Neutrophil (primary cell): Measurements from ENCODE around the gene NKAIN4.
A peak's percentile ranks its signal among the peaks of the same experiment; 100 is the strongest.

Experiments used
- H3K27ac ChIP-seq: fragments of 200-600 bp; sonication (generic); 2 replicates; pipeline ENCODE4 v1.5.1; 2016; ENCODE audit warnings: mild to moderate bottlenecking, moderate library complexity
- H3K27me3 ChIP-seq: fragments of 200-600 bp; sonication (generic); 2 replicates; pipeline ENCODE4 v1.6.0; 2016; ENCODE audit warnings: mild to moderate bottlenecking
- H3K36me3 ChIP-seq: fragments of 200-600 bp; sonication (generic); 2 replicates; pipeline ENCODE4 v1.5.1; 2017
- H3K4me1 ChIP-seq, 2 experiments: fragments of 200-600 bp in 1 of 2; sonication (generic) in 1 of 2; 1 replicate in 1 of 2; 2 replicates in 1 of 2; pipeline versions ENCODE4 v1.5.1 to v1.6.1; 2013 to 2016; ENCODE audit warnings: low read depth in 1 of 2, low read length in 1 of 2, mild to moderate bottlenecking in 1 of 2, moderate library complexity in 1 of 2; ENCODE audit not compliant: control insufficient read depth in 1 of 2, insufficient read depth in 1 of 2
- H3K4me3 ChIP-seq, 2 experiments: fragments of 200-600 bp in 1 of 2; sonication (generic) in 1 of 2; 1 replicate in 1 of 2; 2 replicates in 1 of 2; pipeline ENCODE4 v1.5.1; 2013 to 2016; ENCODE audit warnings: low read depth in 1 of 2, low read length in 1 of 2, mild to moderate bottlenecking in 1 of 2, moderate library complexity in 1 of 2
- H3K9me3 ChIP-seq: fragments of 200-600 bp; sonication (generic); 2 replicates; pipeline ENCODE4 v1.5.1; 2016
- TF ChIP-seq, protein P1 (sequence below): fragments of 200-600 bp; sonication (generic); IDR thresholded peaks from 2 replicates; pipeline ENCODE4 v1.5.1; 2016; ENCODE audit warnings: antibody characterized with exemption

The NKAIN4 gene

DNA sequence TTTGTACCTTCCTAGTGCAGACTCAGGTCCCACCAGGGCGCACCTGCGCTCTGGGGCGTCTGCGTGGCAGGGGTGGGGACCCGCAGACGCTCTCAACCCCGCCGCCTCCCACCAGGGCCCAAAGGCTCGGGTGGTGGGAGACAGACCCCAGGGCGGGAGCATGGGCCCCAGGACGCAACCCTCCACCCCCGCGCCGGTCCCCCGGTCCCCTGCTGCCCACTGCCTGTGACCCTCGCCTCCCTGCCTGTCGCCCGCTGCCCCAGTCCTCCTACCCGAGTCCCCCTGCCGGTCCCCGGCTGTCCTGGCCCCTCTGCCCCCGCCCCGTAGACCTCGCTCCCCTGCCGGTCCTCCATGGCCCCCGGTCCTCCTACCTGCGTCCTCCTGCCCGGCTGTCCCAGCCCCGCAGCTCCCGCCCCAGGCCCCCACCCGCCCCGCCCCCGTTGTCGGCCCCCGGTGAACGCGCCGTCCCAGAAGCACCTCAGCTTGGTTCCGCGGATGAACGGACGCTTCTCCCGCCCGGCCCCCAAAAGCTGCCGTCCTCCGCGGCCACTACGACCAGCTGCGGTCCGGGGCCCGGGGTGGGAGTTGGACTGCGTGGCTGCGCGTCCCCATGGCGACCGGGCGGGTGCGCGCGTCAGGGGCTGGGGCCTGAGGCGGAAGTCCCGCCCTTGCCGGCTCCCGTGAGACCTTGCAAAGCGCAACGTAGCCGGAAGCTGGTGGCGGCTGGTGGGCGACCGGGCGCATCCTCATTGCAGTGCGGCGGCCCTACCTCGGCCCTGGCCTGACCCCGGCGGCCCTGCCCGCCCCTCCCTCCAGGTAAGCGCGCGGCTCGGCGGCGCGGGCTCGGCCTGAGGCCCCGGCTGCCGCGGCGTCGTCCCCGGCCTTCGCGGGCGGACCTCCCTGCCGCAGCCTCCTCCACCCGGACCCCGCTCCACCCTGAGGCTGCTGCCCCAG lies 18.1 kb upstream of the NKAIN4 start, which contains the start of gene ARFGAP1:
TSS of gene ARFGAP1 (plus strand) at position 709 of the 954 bp plus-strand sequence. CDS start 2,768 bp downstream, outside the sequence.
- H3K27me3 ChIP-seq = peaks cover 38% of the 10 kb centered on the region
- peak within 1 kb of the TSS; percentile 79 to 83 for H3K4me3 ChIP-seq
- TF ChIP-seq, protein P1, sequence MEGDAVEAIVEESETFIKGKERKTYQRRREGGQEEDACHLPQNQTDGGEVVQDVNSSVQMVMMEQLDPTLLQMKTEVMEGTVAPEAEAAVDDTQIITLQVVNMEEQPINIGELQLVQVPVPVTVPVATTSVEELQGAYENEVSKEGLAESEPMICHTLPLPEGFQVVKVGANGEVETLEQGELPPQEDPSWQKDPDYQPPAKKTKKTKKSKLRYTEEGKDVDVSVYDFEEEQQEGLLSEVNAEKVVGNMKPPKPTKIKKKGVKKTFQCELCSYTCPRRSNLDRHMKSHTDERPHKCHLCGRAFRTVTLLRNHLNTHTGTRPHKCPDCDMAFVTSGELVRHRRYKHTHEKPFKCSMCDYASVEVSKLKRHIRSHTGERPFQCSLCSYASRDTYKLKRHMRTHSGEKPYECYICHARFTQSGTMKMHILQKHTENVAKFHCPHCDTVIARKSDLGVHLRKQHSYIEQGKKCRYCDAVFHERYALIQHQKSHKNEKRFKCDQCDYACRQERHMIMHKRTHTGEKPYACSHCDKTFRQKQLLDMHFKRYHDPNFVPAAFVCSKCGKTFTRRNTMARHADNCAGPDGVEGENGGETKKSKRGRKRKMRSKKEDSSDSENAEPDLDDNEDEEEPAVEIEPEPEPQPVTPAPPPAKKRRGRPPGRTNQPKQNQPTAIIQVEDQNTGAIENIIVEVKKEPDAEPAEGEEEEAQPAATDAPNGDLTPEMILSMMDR = peak; percentile 16
- peak within 1 kb of the TSS; percentile 61 for H3K27ac ChIP-seq
- peaks cover 16% of the 10 kb centered on the region for H3K36me3 ChIP-seq
- no peaks in the 10 kb centered on the region for H3K9me3 ChIP-seq
- peaks cover 15 to 16% of the 10 kb centered on the region in 2 experiments for H3K4me1 ChIP-seq

DNA sequence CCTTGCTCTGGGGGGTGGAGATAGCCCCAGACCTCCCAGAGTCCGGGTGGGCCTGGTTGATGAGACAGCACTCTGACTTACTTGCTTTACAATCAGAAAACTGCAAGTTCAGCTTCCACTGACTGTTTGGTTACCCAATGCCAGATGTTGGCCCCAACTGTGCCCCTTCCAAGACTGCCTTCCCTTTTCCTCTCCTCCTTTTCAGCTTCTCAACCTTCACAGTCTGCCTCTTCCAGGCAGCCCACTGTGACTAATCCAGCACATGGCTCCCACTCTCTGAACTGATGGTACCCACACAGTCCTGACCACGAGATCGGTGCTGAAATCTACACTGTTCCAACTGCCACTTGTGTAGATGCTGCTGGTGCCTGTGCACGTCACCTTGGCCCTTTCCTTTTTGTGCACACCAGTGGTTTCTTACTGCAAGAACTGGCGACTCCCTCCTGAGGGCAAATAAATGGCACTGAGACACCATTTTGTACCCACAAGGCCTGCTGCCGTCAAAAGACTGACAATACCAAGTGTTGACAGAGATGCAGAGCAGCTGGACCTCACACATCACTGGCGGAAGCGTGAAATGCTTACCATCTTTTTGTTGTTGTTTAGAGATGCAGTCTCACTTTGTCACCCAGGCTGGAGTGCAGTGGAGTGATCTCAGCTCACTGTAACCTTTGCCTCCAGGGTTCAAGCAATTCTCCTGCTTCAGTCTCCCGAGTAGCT lies 16.5 kb upstream of the NKAIN4 start:
- no peak overlapping the region for H3K4me3 ChIP-seq
- H3K27ac ChIP-seq = no peak overlapping the region
- peaks cover 15 to 16% of the 10 kb centered on the region in 2 experiments for H3K4me1 ChIP-seq
- no peaks in the 10 kb centered on the region for H3K9me3 ChIP-seq
- H3K36me3 ChIP-seq = no peaks in the 10 kb centered on the region
- TF ChIP-seq, protein P1 = no peak
- peaks cover 42% of the 10 kb centered on the region for H3K27me3 ChIP-seq

DNA sequence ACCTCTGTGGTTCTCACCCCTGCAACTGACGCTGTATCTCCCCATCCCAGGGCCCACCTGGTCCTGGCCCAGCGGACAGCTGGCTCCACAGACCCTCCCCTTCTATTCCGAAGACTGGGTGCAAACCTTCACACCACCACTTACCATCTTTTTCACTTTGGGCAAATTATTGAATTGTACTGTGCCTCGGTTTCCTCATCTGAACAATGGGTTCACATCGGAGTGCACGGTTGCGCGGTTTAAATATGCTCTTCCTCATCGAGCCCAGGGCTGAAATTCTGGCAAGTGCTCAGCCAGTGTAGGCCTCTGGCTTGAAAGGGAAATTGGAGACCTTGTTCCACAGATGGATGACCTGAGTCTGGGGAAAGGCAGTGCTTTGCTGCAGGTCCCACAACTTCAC lies 15.5 kb upstream of the NKAIN4 start:
- Histone ChIP-seq H3K27ac (no peak overlapping the region), H3K4me1 (peaks cover 15 to 16% of the 10 kb centered on the region in 2 experiments), H3K4me3 (no peak overlapping the region), H3K27me3 (peaks cover 52% of the 10 kb centered on the region), H3K9me3 (no peaks in the 10 kb centered on the region), H3K36me3 (no peaks in the 10 kb centered on the region)
- TF ChIP-seq, protein P1 = no peak

- TF ChIP-seq, protein P1 = no peak
- H3K4me3 ChIP-seq = no peak overlapping the region
Observed at GRCh38 chr20:63268671-63269439, 14.6 kb upstream of the NKAIN4 start.

DNA sequence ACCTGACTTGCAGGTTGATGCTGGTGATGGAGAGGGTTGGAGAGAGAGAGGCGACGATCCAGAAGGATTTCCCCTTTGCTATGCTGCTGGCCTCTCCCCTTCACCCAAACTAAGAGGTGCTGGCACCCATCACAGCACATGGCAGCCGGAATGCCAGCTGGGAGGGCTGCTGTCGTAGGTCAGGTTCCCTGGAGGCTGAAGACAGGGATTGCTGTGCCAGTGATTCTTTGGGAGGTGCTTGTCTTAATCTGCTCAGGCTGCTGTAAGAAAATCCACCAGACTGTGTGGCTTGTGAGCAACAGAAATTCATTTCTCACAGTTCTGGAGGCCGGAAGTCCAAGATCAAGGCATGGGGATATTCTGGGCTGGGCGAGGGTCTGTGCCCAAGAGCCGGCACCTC lies 14.0 kb upstream of the NKAIN4 start:
- Histone ChIP-seq H3K9me3 (no peaks in the 10 kb centered on the region), H3K4me1 (peaks cover 8 to 9% of the 10 kb centered on the region in 2 experiments), H3K27ac (no peak overlapping the region), H3K36me3 (no peaks in the 10 kb centered on the region), H3K4me3 (no peak overlapping the region), H3K27me3 (peaks cover 67% of the 10 kb centered on the region)
- TF ChIP-seq, protein P1 = no peak

More at GRCh38 chr20:63268671-63269439, 14.6 kb upstream of the NKAIN4 start:
- Histone ChIP-seq H3K27ac (no peak overlapping the region), H3K27me3 (peaks cover 61% of the 10 kb centered on the region), H3K36me3 (no peaks in the 10 kb centered on the region), H3K4me1 (peaks cover 14 to 15% of the 10 kb centered on the region in 2 experiments), H3K9me3 (no peaks in the 10 kb centered on the region)
